K562 (cell line): ENCODE measurements around the gene ZIC3.

ENCODE experiments used
- ATF2 ChIP-seq: sonication (generic); formaldehyde crosslinking; IDR thresholded peaks from 2 replicates; pipeline ENCODE4 v1.8.1; 2022; ENCODE audit warnings: missing genetic modification reagents
- CHD2 ChIP-seq: IDR thresholded peaks from 2 replicates; pipeline ENCODE4 v1.6.1; 2011; ENCODE audit warnings: low read depth, low read length
- CTCF ChIP-seq, 3 experiments: IDR thresholded peaks in 2 of 3; conservative IDR thresholded peaks in 1 of 3; 2 replicates each; pipeline ENCODE4 v1.5.1; 2011 to 2012; ENCODE audit warnings: low read length in 3 of 3, mild to moderate bottlenecking in 3 of 3, control low read depth in 2 of 3, improper control_type of control experiment in 1 of 3, inconsistent platforms in 1 of 3, low read depth in 1 of 3, mixed read lengths in 1 of 3, moderate library complexity in 1 of 3; ENCODE audit not compliant: insufficient read depth in 2 of 3
- ETV5 ChIP-seq: sonication (generic); formaldehyde crosslinking; IDR thresholded peaks from 2 replicates; pipeline ENCODE4 v1.4.0; 2020; ENCODE audit warnings: low read depth, mild to moderate bottlenecking, missing genetic modification reagents
- EZH2 ChIP-seq: IDR thresholded peaks from 2 replicates; pipeline ENCODE4 v1.6.1; 2012; ENCODE audit warnings: low read depth, mild to moderate bottlenecking, inconsistent platforms, low read length, borderline replicate concordance
- FOXJ3 ChIP-seq: sonication (generic); formaldehyde crosslinking; IDR thresholded peaks from 2 replicates; pipeline ENCODE4 v1.4.0; 2020; ENCODE audit warnings: mild to moderate bottlenecking, missing genetic modification reagents
- HIVEP1 ChIP-seq: fragments of 250-450 bp; sonication (Bioruptor Pico); IDR thresholded peaks from 2 replicates; pipeline ENCODE4 v1.4.0; 2020; ENCODE audit warnings: mild to moderate bottlenecking
- KLF6 ChIP-seq: fragments of 250-450 bp; sonication (Bioruptor Pico); IDR thresholded peaks from 2 replicates; pipeline ENCODE4 v1.4.0; 2020; ENCODE audit warnings: mild to moderate bottlenecking, moderate library complexity, borderline replicate concordance
- SMC3 ChIP-seq: conservative IDR thresholded peaks from 2 replicates; pipeline ENCODE4 v1.6.1; 2011; ENCODE audit warnings: low read depth, low read length, improper control_type of control experiment; ENCODE audit not compliant: insufficient read depth
- ZBTB8A ChIP-seq: fragments of 450-650 bp; IDR thresholded peaks from 2 replicates; pipeline ENCODE4 v1.6.1; 2018; ENCODE audit warnings: mild to moderate bottlenecking, moderate library complexity; ENCODE audit not compliant: partially characterized antibody
- ZFP36 ChIP-seq: fragments of 150-350 bp; IDR thresholded peaks from 2 replicates; pipeline ENCODE4 v1.6.1; 2018; ENCODE audit warnings: low read length, low read depth; ENCODE audit not compliant: partially characterized antibody
- ZNF395 ChIP-seq: fragments of 200-800 bp; sonication (Bioruptor generic); IDR thresholded peaks from 2 replicates; pipeline ENCODE4 v1.6.1; 2017; ENCODE audit warnings: missing genetic modification characterization, missing compliant biosample characterization
- TF ChIP-seq, protein P1 (sequence below): sonication (generic); formaldehyde crosslinking; IDR thresholded peaks from 2 replicates; pipeline ENCODE4 v1.8.1; 2022; ENCODE audit warnings: missing genetic modification reagents
- TF ChIP-seq, protein P2 (sequence below): sonication (generic); formaldehyde crosslinking; IDR thresholded peaks from 2 replicates; pipeline ENCODE4 v1.8.1; 2023; ENCODE audit warnings: mild to moderate bottlenecking, missing genetic modification reagents

DNA sequence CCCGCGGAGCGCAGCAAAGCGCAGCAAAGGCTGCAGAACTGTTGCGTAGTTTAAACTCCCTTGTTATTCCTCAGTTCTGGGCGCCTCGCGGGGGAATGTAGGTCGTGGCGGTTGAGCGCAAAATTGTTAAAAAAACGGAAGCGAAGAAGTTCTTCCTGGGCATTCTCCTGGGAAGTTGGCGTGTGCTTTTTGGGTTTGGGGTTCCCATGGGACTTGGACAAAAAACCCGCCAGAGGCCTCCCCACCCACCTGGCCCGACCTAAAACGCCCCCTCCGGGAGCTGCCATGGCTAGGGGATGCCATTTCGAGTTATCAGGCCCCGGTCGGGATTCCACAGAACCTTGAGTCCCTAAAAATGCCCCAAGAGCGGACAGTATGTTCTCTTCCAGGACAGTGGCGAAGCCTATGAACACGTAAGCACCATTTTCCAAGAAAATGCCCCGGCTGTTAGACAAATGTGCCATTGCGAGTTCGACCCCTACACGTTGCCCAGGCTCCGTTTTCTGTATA lies 8.9 kb downstream of the ZIC3 start:
- TF ChIP-seq FOXJ3 (CRISPR knock-in tag) (no peak), HIVEP1 (no peak), KLF6 (CRISPR knock-in tag) (no peak), CHD2 (no peak), ZBTB8A (no peak), CTCF (IDR thresholded peaks at IDR 0.05 in 2 of 3, conservative IDR thresholded peaks at IDR 0.05 in 1 of 3; ENCODE audit: insufficient read depth in 2 of 3, low read depth in 1 of 3, low read length in 3 of 3) (no peak), SMC3 (no peak), ATF2 (CRISPR knock-in tag) (no peak), ZNF395 (no peak), ZFP36 (no peak), ETV5 (CRISPR knock-in tag) (no peak), EZH2 (no peak)
- TF ChIP-seq, protein P1, sequence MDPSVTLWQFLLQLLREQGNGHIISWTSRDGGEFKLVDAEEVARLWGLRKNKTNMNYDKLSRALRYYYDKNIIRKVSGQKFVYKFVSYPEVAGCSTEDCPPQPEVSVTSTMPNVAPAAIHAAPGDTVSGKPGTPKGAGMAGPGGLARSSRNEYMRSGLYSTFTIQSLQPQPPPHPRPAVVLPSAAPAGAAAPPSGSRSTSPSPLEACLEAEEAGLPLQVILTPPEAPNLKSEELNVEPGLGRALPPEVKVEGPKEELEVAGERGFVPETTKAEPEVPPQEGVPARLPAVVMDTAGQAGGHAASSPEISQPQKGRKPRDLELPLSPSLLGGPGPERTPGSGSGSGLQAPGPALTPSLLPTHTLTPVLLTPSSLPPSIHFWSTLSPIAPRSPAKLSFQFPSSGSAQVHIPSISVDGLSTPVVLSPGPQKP (CRISPR knock-in tag), result no peak
- TF ChIP-seq, protein P2, sequence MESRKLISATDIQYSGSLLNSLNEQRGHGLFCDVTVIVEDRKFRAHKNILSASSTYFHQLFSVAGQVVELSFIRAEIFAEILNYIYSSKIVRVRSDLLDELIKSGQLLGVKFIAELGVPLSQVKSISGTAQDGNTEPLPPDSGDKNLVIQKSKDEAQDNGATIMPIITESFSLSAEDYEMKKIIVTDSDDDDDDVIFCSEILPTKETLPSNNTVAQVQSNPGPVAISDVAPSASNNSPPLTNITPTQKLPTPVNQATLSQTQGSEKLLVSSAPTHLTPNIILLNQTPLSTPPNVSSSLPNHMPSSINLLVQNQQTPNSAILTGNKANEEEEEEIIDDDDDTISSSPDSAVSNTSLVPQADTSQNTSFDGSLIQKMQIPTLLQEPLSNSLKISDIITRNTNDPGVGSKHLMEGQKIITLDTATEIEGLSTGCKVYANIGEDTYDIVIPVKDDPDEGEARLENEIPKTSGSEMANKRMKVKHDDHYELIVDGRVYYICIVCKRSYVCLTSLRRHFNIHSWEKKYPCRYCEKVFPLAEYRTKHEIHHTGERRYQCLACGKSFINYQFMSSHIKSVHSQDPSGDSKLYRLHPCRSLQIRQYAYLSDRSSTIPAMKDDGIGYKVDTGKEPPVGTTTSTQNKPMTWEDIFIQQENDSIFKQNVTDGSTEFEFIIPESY (CRISPR knock-in tag), result no peak
